RWPE2 (cell line): Measurements from ENCODE around the gene PAGE1.
"Not testable (repeated sequence)": the region's sequence is repeated elsewhere in the genome, so short reads cannot be mapped to it uniquely, and the experiment has no call there.

Experiments
- ATAC-seq: fragments of 200-7000 bp; cut with Tn5 transposase; 3 replicates; pipeline ENCODE4 v1.9.1; 2021; ENCODE audit warnings: low read depth
- DNase-seq: peaks from one replicate; pipeline ENCODE4 v3.0.0-alpha.2; 2020; ENCODE audit warnings: low spot score
- H3K27ac ChIP-seq: fragments of 450-650 bp; 2 replicates; pipeline ENCODE4 v1.5.1; 2017; ENCODE audit warnings: mild to moderate bottlenecking; ENCODE audit not compliant: poor library complexity, severe bottlenecking
- H3K27me3 ChIP-seq: fragments of 250-450 bp; sonication (Bioruptor Pico); 2 replicates; pipeline ENCODE4 v1.5.1; 2021; ENCODE audit warnings: mild to moderate bottlenecking, moderate library complexity; ENCODE audit not compliant: insufficient read depth, poor library complexity, severe bottlenecking
- H3K36me3 ChIP-seq: fragments of 250-450 bp; sonication (Bioruptor Pico); 2 replicates; pipeline ENCODE4 v1.5.1; 2020; ENCODE audit warnings: low read depth, mild to moderate bottlenecking, moderate library complexity
- H3K4me1 ChIP-seq: fragments of 250-450 bp; sonication (Bioruptor Pico); 2 replicates; pipeline ENCODE4 v1.5.1; 2021; ENCODE audit warnings: mild to moderate bottlenecking, moderate library complexity; ENCODE audit not compliant: insufficient read depth, poor library complexity, severe bottlenecking
- H3K4me3 ChIP-seq: fragments of 250-450 bp; sonication (Bioruptor Pico); 2 replicates; pipeline ENCODE4 v1.5.1; 2021; ENCODE audit warnings: mild to moderate bottlenecking, moderate library complexity; ENCODE audit not compliant: severe bottlenecking
- H3K9me3 ChIP-seq: fragments of 250-450 bp; sonication (Bioruptor Pico); 2 replicates; pipeline ENCODE4 v1.5.1; 2021; ENCODE audit warnings: mild to moderate bottlenecking, moderate library complexity; ENCODE audit not compliant: severe bottlenecking
- TF ChIP-seq, protein P1 (sequence below): fragments of 450-650 bp; IDR thresholded peaks from one replicate; pipeline ENCODE4 v1.5.1; 2017; ENCODE audit warnings: mild to moderate bottlenecking, moderate library complexity; ENCODE audit not compliant: poor library complexity, severe bottlenecking

PAGE1 gene

DNA sequence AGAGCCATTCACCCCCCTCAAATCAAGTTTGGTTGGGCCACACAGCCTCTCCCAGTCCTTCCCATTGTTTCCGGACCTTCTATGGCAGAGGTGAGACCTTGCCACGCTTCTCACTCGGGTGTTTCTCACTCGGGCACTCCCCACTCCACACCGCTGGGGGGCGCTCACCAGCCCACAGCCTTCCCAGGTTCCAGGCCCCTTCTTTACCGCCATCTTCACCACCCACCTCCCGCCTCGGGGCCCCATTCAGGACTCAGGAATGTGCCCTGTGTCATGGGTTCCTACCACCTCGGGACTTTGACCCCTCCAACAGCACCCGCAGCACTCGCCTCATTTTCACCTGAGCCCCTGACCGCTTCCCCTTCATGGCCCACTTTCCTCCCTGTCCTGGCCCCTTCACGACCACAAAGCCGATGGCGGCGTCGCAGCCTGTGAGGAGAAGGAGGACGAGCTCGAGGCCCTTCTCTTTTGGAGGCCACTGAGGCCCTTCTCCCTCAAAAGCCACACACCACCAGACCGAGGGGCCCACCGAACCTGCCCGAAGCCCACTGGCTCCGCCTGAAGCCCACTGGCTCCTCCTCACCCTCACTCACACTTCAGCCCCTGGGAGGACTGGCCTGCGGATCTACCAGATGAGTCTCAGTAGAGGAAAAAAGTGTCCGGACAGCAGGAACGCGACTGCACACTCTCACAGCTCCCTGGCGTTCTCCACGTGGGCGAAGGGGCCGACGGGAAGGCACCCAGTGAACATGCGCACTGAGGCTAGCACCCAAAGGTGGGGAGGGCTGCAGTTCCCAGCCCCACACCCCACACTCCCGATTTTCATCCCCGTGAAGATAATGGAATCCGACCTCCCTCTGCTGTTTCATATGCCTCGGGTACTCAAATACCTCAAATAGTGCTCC lies at the start of gene PAGE1:
PAGE1 (minus strand) TSS at position 709 of the 905 bp plus-strand sequence. CDS start 1,214 bp downstream, outside the sequence.
- Histone ChIP-seq H3K9me3 (no peaks in the 10 kb centered on the region), H3K27ac (no peak within 1 kb of the TSS), H3K4me3 (no peak within 1 kb of the TSS), H3K4me1 (no peaks in the 10 kb centered on the region), H3K36me3 (no peaks in the 10 kb centered on the region), H3K27me3 (no peaks in the 10 kb centered on the region)
- ATAC-seq (no peak), DNase-seq (no peak)
- TF ChIP-seq, protein P1, sequence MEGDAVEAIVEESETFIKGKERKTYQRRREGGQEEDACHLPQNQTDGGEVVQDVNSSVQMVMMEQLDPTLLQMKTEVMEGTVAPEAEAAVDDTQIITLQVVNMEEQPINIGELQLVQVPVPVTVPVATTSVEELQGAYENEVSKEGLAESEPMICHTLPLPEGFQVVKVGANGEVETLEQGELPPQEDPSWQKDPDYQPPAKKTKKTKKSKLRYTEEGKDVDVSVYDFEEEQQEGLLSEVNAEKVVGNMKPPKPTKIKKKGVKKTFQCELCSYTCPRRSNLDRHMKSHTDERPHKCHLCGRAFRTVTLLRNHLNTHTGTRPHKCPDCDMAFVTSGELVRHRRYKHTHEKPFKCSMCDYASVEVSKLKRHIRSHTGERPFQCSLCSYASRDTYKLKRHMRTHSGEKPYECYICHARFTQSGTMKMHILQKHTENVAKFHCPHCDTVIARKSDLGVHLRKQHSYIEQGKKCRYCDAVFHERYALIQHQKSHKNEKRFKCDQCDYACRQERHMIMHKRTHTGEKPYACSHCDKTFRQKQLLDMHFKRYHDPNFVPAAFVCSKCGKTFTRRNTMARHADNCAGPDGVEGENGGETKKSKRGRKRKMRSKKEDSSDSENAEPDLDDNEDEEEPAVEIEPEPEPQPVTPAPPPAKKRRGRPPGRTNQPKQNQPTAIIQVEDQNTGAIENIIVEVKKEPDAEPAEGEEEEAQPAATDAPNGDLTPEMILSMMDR: no peak

- not testable (repeated sequence) for H3K4me1 ChIP-seq, ATAC-seq, DNase-seq, H3K9me3 ChIP-seq, H3K27me3 ChIP-seq, H3K36me3 ChIP-seq, H3K4me3 ChIP-seq, H3K27ac ChIP-seq
Observed at GRCh38 chrX:49741501-49741900, 45.7 kb upstream of the PAGE1 start.

- TF ChIP-seq, protein P1: no peak
- ATAC-seq (no peak), DNase-seq (no peak)
Observed at GRCh38 chrX:49727847-49728246, 32.1 kb upstream of the PAGE1 start.

DNA sequence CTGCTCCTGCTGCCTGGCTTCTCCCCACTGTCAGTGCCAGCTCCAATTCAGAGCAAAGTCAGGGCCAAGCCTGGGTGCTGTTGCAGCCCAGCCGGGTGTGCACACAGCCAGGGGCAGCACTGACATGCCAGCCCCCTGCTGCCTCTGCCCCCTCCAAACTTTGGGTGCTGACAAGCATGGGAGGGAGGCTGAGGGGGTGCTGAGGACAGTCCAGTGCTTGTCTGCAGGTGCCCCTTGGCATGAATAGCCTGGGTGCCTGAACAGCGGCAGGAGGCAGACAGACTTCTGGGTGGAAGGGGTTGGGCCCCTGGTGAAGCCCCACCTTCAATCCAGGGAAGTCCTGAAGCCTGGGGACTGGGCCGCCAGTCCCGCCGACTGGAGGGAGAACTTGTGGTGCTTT lies 31.2 kb upstream of the PAGE1 start:
- DNase-seq (no peak), ATAC-seq (no peak)
- Histone ChIP-seq H3K4me1 (no peaks in the 10 kb centered on the region), H3K27me3 (no peaks in the 10 kb centered on the region), H3K36me3 (no peaks in the 10 kb centered on the region), H3K9me3 (no peaks in the 10 kb centered on the region), H3K4me3 (no peak overlapping the region), H3K27ac (no peak overlapping the region)
- TF ChIP-seq, protein P1: no peak

More at GRCh38 chrX:49727847-49728246, 32.1 kb upstream of the PAGE1 start:
- H3K4me1 ChIP-seq: no peaks in the 10 kb centered on the region
- H3K4me3 ChIP-seq: no peak overlapping the region
- no peak overlapping the region for H3K27ac ChIP-seq
- H3K36me3 ChIP-seq: no peaks in the 10 kb centered on the region
- no peaks in the 10 kb centered on the region for H3K9me3 ChIP-seq
- no peaks in the 10 kb centered on the region for H3K27me3 ChIP-seq

DNA sequence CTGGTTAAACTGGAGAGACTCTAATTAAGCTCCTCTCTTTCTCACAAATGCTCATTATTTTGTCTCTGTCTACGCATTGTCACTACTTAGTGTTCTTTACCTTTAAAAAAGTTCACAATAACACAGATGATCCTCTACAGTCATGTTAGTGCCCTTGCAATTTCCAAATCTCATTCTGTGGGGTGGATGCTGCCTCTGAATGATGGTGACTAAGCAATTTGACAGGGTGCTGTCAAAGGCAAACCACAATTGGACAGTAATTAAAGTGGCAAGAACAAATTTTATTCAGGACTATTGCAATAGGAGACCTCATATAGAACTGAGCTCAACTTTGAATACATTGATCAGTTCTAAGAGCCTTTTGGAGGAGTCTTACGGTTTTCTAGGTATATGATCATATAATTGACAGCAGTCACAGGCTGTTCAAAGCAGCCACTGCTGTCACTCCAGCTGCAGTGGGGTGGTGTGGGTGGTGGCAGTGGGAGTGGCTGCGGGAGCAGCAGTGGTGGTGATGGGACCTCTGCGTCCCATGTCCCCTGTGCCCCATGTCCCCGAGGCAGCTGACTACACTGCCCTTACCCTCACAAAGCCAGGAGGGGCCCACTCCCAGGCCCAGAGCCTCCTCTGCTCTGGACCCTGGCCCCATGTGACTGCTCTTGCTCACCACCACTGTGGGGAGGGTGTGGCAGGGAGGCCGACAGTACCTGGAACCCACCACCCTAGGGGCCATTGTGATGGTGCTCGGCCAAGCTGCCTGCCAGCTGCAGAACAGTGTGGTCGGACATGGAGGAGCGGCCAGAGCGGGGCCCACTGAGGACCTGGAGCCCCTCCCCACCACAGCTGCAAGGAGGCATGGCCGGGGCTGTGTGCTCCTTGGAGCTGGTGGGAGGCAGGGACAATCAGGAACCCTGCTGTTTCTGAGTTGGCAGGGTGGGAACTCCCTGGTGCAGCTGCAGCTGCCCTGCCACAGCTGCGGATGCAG lies 30.4 kb upstream of the PAGE1 start:
- H3K4me1 ChIP-seq: no peaks in the 10 kb centered on the region
- H3K36me3 ChIP-seq: no peaks in the 10 kb centered on the region
- H3K27me3 ChIP-seq: no peaks in the 10 kb centered on the region
- no peaks in the 10 kb centered on the region for H3K9me3 ChIP-seq
- DNase-seq: no peak
- H3K4me3 ChIP-seq: no peak overlapping the region
- TF ChIP-seq, protein P1: no peak
- ATAC-seq: no peak
- no peak overlapping the region for H3K27ac ChIP-seq
